Mesendoderm (in vitro differentiated cells): ENCODE measurements around the gene MRAP2.
"Not testable (repeated sequence)": the region's sequence is repeated elsewhere in the genome, so short reads cannot be mapped to it uniquely, and the experiment has no call there.

Experiments
- DNase-seq: peaks from one replicate; pipeline ENCODE4 v3.0.0; 2013
- H2AK5ac ChIP-seq: 2 replicates; pipeline ENCODE4 v1.6.1; 2013; ENCODE audit warnings: low read length, inconsistent platforms
- H2BK120ac ChIP-seq: 2 replicates; pipeline ENCODE4 v1.6.1; 2013; ENCODE audit warnings: low read depth, mild to moderate bottlenecking, low read length, moderate library complexity, mixed read lengths
- H2BK15ac ChIP-seq: replicated peaks from 2 replicates; pipeline ENCODE4 v1.6.1; 2013; ENCODE audit warnings: low read depth, mild to moderate bottlenecking, moderate library complexity
- H2BK5ac ChIP-seq: 2 replicates; pipeline ENCODE4 v1.6.1; 2013; ENCODE audit warnings: low read length, inconsistent platforms
- H3K18ac ChIP-seq: 2 replicates; pipeline ENCODE4 v1.6.1; 2013; ENCODE audit warnings: mild to moderate bottlenecking, low read length, mixed read lengths
- H3K23ac ChIP-seq: one replicate; pipeline ENCODE4 v1.6.1; 2013; ENCODE audit warnings: low read length
- H3K27ac ChIP-seq: 2 replicates; pipeline ENCODE4 v1.5.1; 2013; ENCODE audit warnings: low read depth, mild to moderate bottlenecking, inconsistent platforms, low read length, moderate library complexity
- H3K27me3 ChIP-seq: 2 replicates; pipeline ENCODE4 v1.6.1; 2013; ENCODE audit warnings: low read length, control low read depth, mild to moderate bottlenecking, inconsistent platforms; ENCODE audit not compliant: insufficient read depth, poor library complexity
- H3K36me3 ChIP-seq: 2 replicates; pipeline ENCODE4 v1.6.1; 2013; ENCODE audit warnings: low read length, inconsistent platforms; ENCODE audit not compliant: control insufficient read depth, insufficient read depth
- H3K4ac ChIP-seq: one replicate; pipeline ENCODE4 v1.6.1; 2013; ENCODE audit warnings: low read depth, mild to moderate bottlenecking, low read length, moderate library complexity
- H3K4me1 ChIP-seq: 2 replicates; pipeline ENCODE4 v1.6.1; 2013; ENCODE audit warnings: low read depth, low read length, inconsistent platforms; ENCODE audit not compliant: control insufficient read depth
- H3K4me2 ChIP-seq: 2 replicates; pipeline ENCODE4 v1.6.1; 2013; ENCODE audit warnings: low read length
- H3K4me3 ChIP-seq: 2 replicates; pipeline ENCODE4 v1.5.1; 2013; ENCODE audit warnings: mild to moderate bottlenecking, low read length
- H3K56ac ChIP-seq: one replicate; pipeline ENCODE4 v1.6.1; 2013; ENCODE audit warnings: low read length
- H3K79me1 ChIP-seq: 2 replicates; pipeline ENCODE4 v1.6.1; 2013; ENCODE audit warnings: low read length, inconsistent platforms
- H3K79me2 ChIP-seq: 2 replicates; pipeline ENCODE4 v1.6.1; 2013; ENCODE audit warnings: mild to moderate bottlenecking, low read length; ENCODE audit not compliant: control insufficient read depth, insufficient read depth
- H3K9ac ChIP-seq: 2 replicates; pipeline ENCODE4 v1.6.1; 2013; ENCODE audit warnings: low read length, inconsistent platforms
- H4K5ac ChIP-seq: one replicate; pipeline ENCODE4 v1.6.1; 2013; ENCODE audit warnings: low read length
- H4K8ac ChIP-seq: one replicate; pipeline ENCODE4 v1.6.1; 2013; ENCODE audit warnings: low read depth, mild to moderate bottlenecking, control low read depth, low read length, moderate library complexity
- WGBS: extraction: QIAGEN DNeasy Blood & Tissue Kit; methylation state at CpG from one replicate; pipeline ENCODE4 v1.1.7; 2013; ENCODE audit warnings: low lambda C conversion rate, missing lambda C conversion rate; ENCODE audit not compliant: insufficient coverage; ENCODE audit errors: extremely low coverage; 5-methylcytosine and 5-hydroxymethylcytosine counted together

MRAP2 gene

DNA sequence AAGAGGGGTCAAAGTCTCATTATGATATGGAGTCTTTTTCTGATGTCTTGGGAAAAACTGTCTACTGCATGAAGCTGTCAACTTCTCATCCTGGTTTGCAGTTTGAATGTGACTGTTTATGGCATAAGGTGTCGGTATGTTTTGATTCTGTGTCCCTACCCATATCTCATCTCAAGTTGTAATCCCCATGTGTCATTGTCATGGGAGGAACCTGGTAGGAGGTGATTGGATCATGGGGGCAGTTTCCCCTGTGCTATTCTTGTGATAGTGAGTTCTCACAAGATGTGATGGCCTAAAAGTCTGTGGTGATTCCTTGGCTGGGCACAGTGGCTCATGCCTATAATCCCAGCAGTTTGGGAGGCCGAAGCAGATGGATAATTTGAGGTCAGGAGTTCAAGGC, 47.6 kb downstream of the MRAP2 start:
- no CpG with 5 or more reads among the region's 2 CpGs for WGBS

DNA sequence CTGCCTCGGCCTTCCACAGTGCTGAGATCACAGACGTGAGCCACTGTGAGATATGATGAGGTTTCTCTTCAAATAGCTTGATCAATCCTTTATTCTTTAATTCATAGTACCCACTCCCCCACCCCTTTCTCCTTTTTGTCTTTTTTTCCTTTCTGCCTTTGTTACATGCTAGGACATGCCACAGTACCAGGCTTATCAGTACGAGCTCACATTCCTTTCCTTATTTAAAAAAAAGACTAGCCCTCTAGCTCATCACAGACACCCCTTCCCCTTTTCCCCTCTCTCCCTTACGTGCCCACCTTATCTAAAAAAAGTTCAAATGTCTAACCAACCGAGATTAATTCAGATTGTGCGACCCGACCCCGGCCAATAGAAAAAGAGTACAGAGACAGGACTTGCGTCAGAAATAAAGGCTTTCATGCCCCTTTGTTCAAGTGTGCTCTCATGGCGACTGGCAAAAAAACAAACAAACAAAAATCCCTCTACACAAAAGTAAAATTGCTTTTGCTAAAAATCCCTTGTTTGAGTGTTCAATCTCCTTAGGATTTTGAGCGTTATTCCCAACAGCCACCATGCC, 49.2 kb downstream of the MRAP2 start:
- H2BK120ac ChIP-seq: peak overlapping the region; percentile 35
- no peak overlapping the region for H3K4ac ChIP-seq
- no peak overlapping the region for H3K23ac ChIP-seq
- H3K4me3 ChIP-seq: no peak overlapping the region
- no peak overlapping the region for H2AK5ac ChIP-seq
- H3K27me3 ChIP-seq: no peaks in the 10 kb centered on the region
- no peak overlapping the region for H3K9ac ChIP-seq
- no peaks in the 10 kb centered on the region for H3K79me1 ChIP-seq
- no peak overlapping the region for H3K27ac ChIP-seq
- no peak overlapping the region for H3K4me2 ChIP-seq
- peaks cover 8% of the 10 kb centered on the region for H3K4me1 ChIP-seq
- whole genome bisulfite sequencing: no CpG with 5 or more reads among the region's 11 CpGs
- no peaks in the 10 kb centered on the region for H3K79me2 ChIP-seq
- H3K56ac ChIP-seq: peak overlapping the region; percentile 12
- no peaks in the 10 kb centered on the region for H3K36me3 ChIP-seq
- DNase-seq: peak; percentile 67
- peak overlapping the region; percentile 31 for H3K18ac ChIP-seq
- H2BK15ac ChIP-seq: peak overlapping the region; percentile 2
- H4K8ac ChIP-seq: peak overlapping the region; percentile 65
- H4K5ac ChIP-seq: no peak overlapping the region
- no peak overlapping the region for H2BK5ac ChIP-seq

More for the DNA sequence above, 47.6 kb downstream of the MRAP2 start:
- Histone ChIP-seq H4K8ac (no peak overlapping the region), H3K56ac (no peak overlapping the region), H3K9ac (no peak overlapping the region), H3K36me3 (no peaks in the 10 kb centered on the region), H3K4me3 (no peak overlapping the region), H3K27me3 (no peaks in the 10 kb centered on the region), H2AK5ac (no peak overlapping the region), H3K4me2 (no peak overlapping the region), H2BK5ac (no peak overlapping the region), H3K27ac (no peak overlapping the region), H3K79me1 (no peaks in the 10 kb centered on the region), H3K23ac (no peak overlapping the region), H2BK15ac (no peak overlapping the region), H4K5ac (no peak overlapping the region), H2BK120ac (no peak overlapping the region), H3K4me1 (peaks cover 3% of the 10 kb centered on the region), H3K4ac (no peak overlapping the region), H3K79me2 (no peaks in the 10 kb centered on the region), H3K18ac (no peak overlapping the region)
- DNase-seq: no peak

DNA sequence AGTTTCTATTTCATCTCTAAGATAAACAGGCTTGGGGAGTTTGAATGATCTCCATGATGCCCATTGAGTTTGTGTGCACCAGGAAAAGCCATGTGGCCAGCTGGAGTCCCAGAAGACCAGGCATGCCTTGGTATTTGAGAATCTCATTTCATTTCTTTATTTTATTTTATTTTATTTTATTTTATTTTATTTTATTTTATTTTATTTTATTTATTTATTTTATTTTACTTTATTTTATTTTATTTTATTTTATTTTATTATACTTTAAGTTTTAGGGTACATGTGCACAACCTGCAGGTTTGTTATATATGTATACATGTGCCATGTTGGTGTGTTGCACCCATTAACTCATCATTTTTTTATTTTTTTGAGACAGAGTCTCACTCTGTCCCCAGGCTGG, 51.1 kb downstream of the MRAP2 start:
- not testable (repeated sequence) for H3K79me1 ChIP-seq, H3K79me2 ChIP-seq, H3K27me3 ChIP-seq

DNA sequence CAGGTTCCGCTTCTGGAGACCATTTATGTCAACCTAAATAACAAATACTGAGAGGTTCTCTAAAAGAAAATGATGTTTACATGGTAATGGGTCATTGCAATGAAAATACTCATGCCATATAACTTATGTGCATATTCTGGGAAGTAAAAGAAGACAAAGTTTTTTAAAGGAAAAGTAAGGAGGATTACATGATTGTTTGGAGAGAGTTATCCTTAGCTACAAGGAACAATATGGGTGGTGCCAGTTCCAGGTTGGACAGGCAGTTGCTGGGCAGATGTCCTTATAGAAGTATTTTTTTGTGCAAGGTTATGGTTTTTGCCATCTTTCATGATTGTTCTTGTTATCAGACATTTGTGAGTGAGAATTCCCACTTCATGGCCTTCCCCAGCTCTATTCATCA, 52.5 kb downstream of the MRAP2 start:
- no peak overlapping the region for H4K8ac ChIP-seq
- no peak overlapping the region for H2AK5ac ChIP-seq
- no peak overlapping the region for H2BK5ac ChIP-seq
- H3K27ac ChIP-seq: peak overlapping the region; percentile 55
- no peak overlapping the region for H4K5ac ChIP-seq
- peak overlapping the region; percentile 92 for H2BK15ac ChIP-seq
- no peak overlapping the region for H2BK120ac ChIP-seq
- no peak overlapping the region for H3K9ac ChIP-seq
- no peaks in the 10 kb centered on the region for H3K79me1 ChIP-seq
- H3K4ac ChIP-seq: no peak overlapping the region
- H3K4me1 ChIP-seq: peaks cover 14% of the 10 kb centered on the region
- no peak for DNase-seq
- no peaks in the 10 kb centered on the region for H3K79me2 ChIP-seq
- no peaks in the 10 kb centered on the region for H3K27me3 ChIP-seq
- no peak overlapping the region for H3K4me3 ChIP-seq
- no peak overlapping the region for H3K4me2 ChIP-seq
- H3K56ac ChIP-seq: no peak overlapping the region
- H3K18ac ChIP-seq: no peak overlapping the region
- no peaks in the 10 kb centered on the region for H3K36me3 ChIP-seq
- H3K23ac ChIP-seq: no peak overlapping the region
- no CpG with 5 or more reads among the region's 1 CpG for WGBS

More for the DNA sequence above, 51.1 kb downstream of the MRAP2 start:
- not testable (repeated sequence) for H3K36me3 ChIP-seq, H3K27ac ChIP-seq, H2BK15ac ChIP-seq, H3K18ac ChIP-seq, H3K4ac ChIP-seq, H3K23ac ChIP-seq, H2AK5ac ChIP-seq, H3K56ac ChIP-seq, H3K9ac ChIP-seq, H3K4me3 ChIP-seq, DNase-seq, H2BK120ac ChIP-seq, H3K4me2 ChIP-seq, H4K8ac ChIP-seq, H2BK5ac ChIP-seq, H4K5ac ChIP-seq
- peaks cover 14% of the 10 kb centered on the region for H3K4me1 ChIP-seq

DNA sequence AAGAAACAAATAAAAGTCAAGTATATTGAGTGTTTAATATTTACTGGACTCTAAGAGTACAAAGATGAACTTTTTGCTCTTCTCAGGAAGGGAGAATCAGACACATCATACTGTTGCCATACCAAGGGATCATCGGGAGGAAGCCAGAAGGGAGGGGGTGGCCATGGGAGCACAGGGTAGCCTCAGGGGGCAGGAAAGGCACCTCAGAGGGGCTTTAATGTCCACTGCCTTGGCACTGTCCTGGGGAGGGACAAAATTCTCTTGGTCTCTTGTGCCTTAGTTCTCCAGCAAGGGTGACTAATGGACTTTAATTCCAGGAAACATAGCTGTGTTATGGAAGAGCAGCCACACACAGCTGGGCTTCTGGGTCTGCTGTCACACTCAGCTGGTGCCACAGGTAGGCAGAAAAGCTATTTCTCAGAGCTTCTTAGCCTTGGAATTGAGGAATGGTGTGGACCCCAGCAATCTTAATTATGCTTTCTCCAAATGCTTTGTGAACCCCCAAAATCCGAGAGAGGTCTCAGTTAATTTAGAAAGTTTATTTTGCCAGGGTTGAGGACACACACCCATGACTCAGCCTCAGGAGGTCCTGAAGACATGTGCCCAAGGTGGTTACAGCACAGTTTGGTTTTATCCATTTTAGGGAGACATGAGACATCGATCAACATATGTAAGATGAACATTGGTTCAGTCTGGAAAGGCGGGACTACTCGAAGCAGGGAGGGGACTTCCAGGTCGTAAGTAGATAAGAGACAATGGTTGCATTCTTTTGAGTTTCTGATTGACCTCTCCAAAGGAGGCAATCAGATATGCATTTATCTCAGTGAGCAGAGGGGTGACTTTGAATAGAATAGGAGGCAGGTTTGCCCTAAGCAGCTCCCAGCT, 53.2 kb downstream of the MRAP2 start:
- Histone ChIP-seq H3K18ac (peak overlapping the region; percentile 9), H2BK120ac (peak overlapping the region; percentile 34), H3K27me3 (no peaks in the 10 kb centered on the region), H4K8ac (no peak overlapping the region), H3K27ac (peak overlapping the region; percentile 29), H3K23ac (no peak overlapping the region), H3K4ac (peak overlapping the region; percentile 1), H4K5ac (peak overlapping the region; percentile 34), H2BK5ac (peak overlapping the region; percentile 44), H3K79me2 (no peaks in the 10 kb centered on the region), H3K36me3 (no peaks in the 10 kb centered on the region), H2AK5ac (peak overlapping the region; percentile 31), H3K4me3 (no peak overlapping the region), H3K9ac (no peak overlapping the region), H3K56ac (peak overlapping the region; percentile 59), H3K4me2 (no peak overlapping the region), H3K4me1 (peaks cover 14% of the 10 kb centered on the region), H2BK15ac (no peak overlapping the region), H3K79me1 (no peaks in the 10 kb centered on the region)
- DNase-seq: peak; percentile 94
- WGBS: no CpG with 5 or more reads among the region's 6 CpGs
